A549 treated with Mapracorat at 1 μM for 4 hours (cell line): ENCODE results near the gene HTATIP2. TPM values are rescaled to one million over a fixed set of nuclear protein-coding genes. Genes with fewer than 3 reads are reported as not detected.

Experiments
- total RNA-seq: library from RNA; stranded (reverse); fragments of 200-300 nt; extraction: Qiagen RNA extraction; gene quantifications from 5 replicates; pipeline ENCODE4 v1.2.3, GENCODE V29; 2022

The HTATIP2 gene
- total RNA-seq, result 185 to 198 TPM (median 192 TPM) in 5 replicates

GRCh38 chr11:20363500-20364340, at the start of gene HTATIP2:
Gene HTATIP2 (plus strand): TSS chr11:20363714. CDS start chr11:20364238, 524 bp downstream.

GRCh38 chr11:20387261-20388095, 24.0 kb downstream of the HTATIP2 start, which contains the start of gene PRMT3:
Gene PRMT3 (plus strand): TSS chr11:20387716. CDS start chr11:20387747, 31 bp downstream.

Other genes with a start within 250 kb of the HTATIP2 start
- gene DBX1, start 203.2 kb upstream of the HTATIP2 start, total RNA-seq, result not detected in 5 replicates
- gene PRMT3, start 24.0 kb downstream of the HTATIP2 start, total RNA-seq, result 27.4 to 33.8 TPM (median 32.0 TPM) in 5 replicates
- gene SLC6A5, start 235.9 kb downstream of the HTATIP2 start, total RNA-seq, result not detected in 5 replicates